Measurements from ENCODE around the gene RASAL1.

The RASAL1 gene

GRCh38 chr12:113056631-113057488, 78.7 kb downstream of the RASAL1 start, which contains the start of gene DTX1:
TSS of gene DTX1 (plus strand) at chr12:113056730. CDS start at chr12:113058193, 1,463 bp downstream.
- DNase-seq (ENCODE audit: low spot score): no peak

DNA sequence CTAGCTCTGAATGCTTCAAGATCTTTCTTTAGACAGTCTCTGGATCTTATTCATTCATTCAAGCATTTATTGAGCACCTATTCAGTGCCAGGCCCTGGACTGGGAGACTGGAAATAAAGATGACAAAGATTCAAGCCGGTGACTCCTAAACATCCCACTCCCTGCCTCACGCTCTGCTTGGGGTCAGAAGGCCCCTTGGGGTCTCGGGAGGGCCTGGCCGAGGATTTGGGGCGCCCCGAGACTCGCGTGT, 79.3 kb downstream of the RASAL1 start:
- no peak for DNase-seq (ENCODE audit: low spot score)

DNA sequence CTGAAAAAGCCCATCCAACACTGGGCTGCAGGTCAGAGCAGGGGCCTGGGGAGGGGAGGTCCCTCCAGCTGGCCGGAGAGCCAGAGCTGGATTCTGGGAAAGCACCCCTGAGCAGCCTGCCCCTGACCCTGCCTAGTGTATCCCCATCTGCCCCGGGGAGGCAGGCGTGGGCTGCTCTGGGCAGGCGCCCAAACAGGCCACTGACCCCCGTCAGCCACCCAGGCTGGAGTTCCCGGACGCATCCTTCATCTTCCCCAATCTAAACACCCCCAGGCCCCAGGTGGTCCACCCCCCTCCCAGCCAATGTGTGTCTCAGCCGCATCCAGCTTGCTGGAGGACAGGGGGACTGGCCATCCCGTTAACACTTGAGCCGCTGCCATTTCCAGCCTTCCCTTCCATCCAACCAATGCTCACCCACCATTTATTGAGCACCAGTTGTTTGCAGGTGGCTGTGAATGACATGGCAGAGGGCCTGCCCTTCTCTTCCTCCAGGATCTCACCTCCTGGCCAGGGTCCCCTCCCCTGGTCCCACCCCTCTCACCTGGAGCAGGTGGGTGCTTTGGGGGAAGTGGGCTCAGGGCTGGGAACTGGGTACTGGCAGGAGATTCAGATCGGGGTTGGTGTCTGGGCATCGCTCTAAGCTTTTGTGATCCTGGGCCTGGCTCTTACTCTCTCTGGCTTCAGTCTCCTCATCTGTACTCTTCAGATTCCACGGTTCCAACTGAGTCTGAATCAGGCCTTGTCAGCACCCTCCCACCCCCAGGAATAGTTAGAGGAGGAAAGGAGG, 79.8 kb downstream of the RASAL1 start:
- no peak for DNase-seq (ENCODE audit: low spot score)

DNA sequence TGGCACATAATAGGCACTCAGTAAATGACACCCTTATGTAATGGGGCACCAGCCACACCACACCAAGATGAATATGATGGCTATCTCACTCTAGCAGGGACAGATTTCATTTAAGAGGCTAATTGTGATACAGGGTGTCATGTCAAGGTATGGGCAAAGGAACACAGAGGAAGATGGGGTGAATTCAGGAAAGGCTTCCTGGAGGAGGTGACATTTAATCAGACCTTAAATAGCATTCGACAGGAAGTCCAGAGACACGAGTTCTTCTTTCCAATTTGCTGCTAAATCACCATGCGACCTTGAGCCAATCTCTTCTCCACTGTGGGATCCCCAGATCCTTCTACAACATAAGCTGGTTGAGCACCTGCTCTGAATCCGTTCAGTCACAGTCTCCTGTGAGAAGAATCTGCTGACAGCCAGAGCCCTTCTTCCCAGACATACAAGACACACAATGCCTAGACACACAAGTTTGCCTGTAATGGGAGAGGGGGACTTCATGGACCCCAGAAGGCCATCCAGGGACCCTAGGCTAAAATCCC, 80.5 kb downstream of the RASAL1 start:
- no peak for DNase-seq (ENCODE audit: low spot score)

GRCh38 chr12:113052326-113052725, 83.2 kb downstream of the RASAL1 start:
- no peak for DNase-seq (ENCODE audit: low spot score)

GRCh38 chr12:113051759-113052158, 83.8 kb downstream of the RASAL1 start:
- no peak for DNase-seq (ENCODE audit: low spot score)

GRCh38 chr12:113050795-113051194, 84.8 kb downstream of the RASAL1 start:
- DNase-seq (ENCODE audit: low spot score): no peak

- DNase-seq (ENCODE audit: low spot score): no peak
These were observed 85.4 kb downstream of the RASAL1 start for GRCh38 chr12:113049976-113050742.

All from activated CD4-positive, alpha-beta T cell treated with anti-CD3 and anti-CD28 coated beads, Interleukin-2, Interleukin-4, amounts not matched to agents 100 ng/mL and 50 ng/mL, durations not matched to agents 16 hours and 8 hours (primary cell).